Stimulated activated CD4-positive, alpha-beta T cell treated with anti-CD3 and anti-CD28 coated beads, Interleukin-2, amount 100 ng/mL, for 48 hours (primary cell): ENCODE measurements around the gene CRYZL1.
A peak's percentile ranks its signal among the peaks of the same experiment; 100 is the strongest.
"Not testable (repeated sequence)": the region's sequence is repeated elsewhere in the genome, so short reads cannot be mapped to it uniquely, and the experiment has no call there.

ENCODE experiments used
- DNase-seq, 2 donors: peaks; one replicate each; pipeline ENCODE4 v3.0.0-alpha.2; 2020

The CRYZL1 gene

GRCh38 chr21:33619726-33620125, 21.8 kb downstream of the CRYZL1 start:
- no peak for DNase-seq

- no peak for DNase-seq
These were observed 23.1 kb downstream of the CRYZL1 start for GRCh38 chr21:33618407-33618806.

- DNase-seq: not testable (repeated sequence)
These were observed 24.0 kb downstream of the CRYZL1 start for GRCh38 chr21:33617565-33617964.

- no peak for DNase-seq
These were observed 30.4 kb downstream of the CRYZL1 start for GRCh38 chr21:33611006-33611744.

GRCh38 chr21:33608559-33608958, 33.0 kb downstream of the CRYZL1 start:
- DNase-seq: no peak

GRCh38 chr21:33598051-33598450, 43.5 kb downstream of the CRYZL1 start:
- DNase-seq: no peak

GRCh38 chr21:33588485-33589335, 52.8 kb downstream of the CRYZL1 start, which contains the start of gene DONSON:
TSS of gene DONSON (minus strand) at chr21:33588684. CDS start at chr21:33588641, 43 bp downstream.
- peak; percentile 86 to 90 for DNase-seq

- DNase-seq: peak; percentile 4 to 6
These were observed 53.6 kb downstream of the CRYZL1 start for GRCh38 chr21:33587792-33588484.

- DNase-seq: no peak
These were observed 54.6 kb downstream of the CRYZL1 start for GRCh38 chr21:33586927-33587326.

GRCh38 chr21:33584455-33584854, 57.1 kb downstream of the CRYZL1 start:
- DNase-seq: no peak

- DNase-seq: no peak
These were observed 62.5 kb downstream of the CRYZL1 start for GRCh38 chr21:33578959-33579542.

- no peak for DNase-seq
These were observed 63.3 kb downstream of the CRYZL1 start for GRCh38 chr21:33578214-33578613.

- not testable (repeated sequence) for DNase-seq
These were observed 64.8 kb downstream of the CRYZL1 start for GRCh38 chr21:33576741-33577141.

GRCh38 chr21:33572350-33572749, 69.2 kb downstream of the CRYZL1 start:
- DNase-seq: no peak

- DNase-seq: no peak
These were observed 71.5 kb downstream of the CRYZL1 start for GRCh38 chr21:33569991-33570390.

- DNase-seq: no peak
These were observed 73.1 kb downstream of the CRYZL1 start for GRCh38 chr21:33568448-33568847.

- DNase-seq: no peak
These were observed 73.6 kb downstream of the CRYZL1 start for GRCh38 chr21:33567914-33568313.

GRCh38 chr21:33566514-33566913, 75.0 kb downstream of the CRYZL1 start:
- no peak for DNase-seq

- DNase-seq: no peak
These were observed 79.2 kb downstream of the CRYZL1 start for GRCh38 chr21:33562389-33562788.

- DNase-seq: no peak
These were observed 80.2 kb downstream of the CRYZL1 start for GRCh38 chr21:33561373-33561772.

- DNase-seq: no peak
These were observed 80.6 kb downstream of the CRYZL1 start for GRCh38 chr21:33560965-33561364.

- DNase-seq: no peak
These were observed 81.7 kb downstream of the CRYZL1 start for GRCh38 chr21:33559813-33560212.
